ENCODE measurements around the gene SHISA7.
"Not testable (repeated sequence)": the region's sequence is repeated elsewhere in the genome, so short reads cannot be mapped to it uniquely, and the experiment has no call there.

The SHISA7 gene

DNA sequence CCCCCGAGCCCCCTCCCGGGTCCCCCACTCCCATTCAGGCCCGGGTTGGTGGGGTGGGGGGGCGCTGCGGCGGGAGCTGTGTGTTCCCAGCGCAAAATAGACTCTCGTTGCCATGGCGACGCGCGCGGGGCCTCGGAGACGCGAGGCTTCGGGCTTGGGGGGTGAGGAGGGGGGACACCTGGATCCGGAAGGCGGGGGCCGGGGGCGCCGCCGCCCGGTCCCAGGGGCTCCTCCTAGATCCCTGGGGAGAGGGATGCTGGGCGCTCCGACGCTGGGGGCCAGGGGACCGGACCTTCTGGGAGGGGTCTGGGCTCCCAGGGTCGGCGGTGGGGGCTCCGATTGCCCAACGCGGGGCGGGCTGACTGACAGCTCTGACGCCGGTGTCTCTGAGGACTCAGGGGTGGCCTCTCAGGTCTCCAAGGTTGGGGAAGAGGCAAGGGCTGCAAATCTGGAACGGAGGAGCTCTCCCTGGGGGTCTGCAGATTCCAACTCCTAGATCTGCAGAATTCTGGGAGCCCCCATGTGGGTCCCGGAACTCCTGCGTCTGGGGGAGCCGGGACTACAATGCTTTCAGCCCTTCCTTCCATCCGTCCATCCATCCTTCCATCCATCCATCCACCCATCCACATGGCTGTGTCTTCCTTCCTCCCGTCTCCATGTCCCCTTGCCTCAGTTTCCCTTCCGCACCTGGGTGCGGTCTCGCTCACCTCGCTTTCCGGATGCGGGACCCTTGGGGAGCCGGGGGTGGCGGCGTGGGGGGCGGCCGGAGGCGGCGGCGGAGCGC, 9.1 kb upstream of the SHISA7 start:
- FAIRE-seq (no peak), DNase-seq (ENCODE audit: insufficient read length, low spot score) (no peak)
- no peak for TF ChIP-seq POLR2A (IDR thresholded peaks at IDR 0.05; ENCODE audit: low read depth, low read length)

DNA sequence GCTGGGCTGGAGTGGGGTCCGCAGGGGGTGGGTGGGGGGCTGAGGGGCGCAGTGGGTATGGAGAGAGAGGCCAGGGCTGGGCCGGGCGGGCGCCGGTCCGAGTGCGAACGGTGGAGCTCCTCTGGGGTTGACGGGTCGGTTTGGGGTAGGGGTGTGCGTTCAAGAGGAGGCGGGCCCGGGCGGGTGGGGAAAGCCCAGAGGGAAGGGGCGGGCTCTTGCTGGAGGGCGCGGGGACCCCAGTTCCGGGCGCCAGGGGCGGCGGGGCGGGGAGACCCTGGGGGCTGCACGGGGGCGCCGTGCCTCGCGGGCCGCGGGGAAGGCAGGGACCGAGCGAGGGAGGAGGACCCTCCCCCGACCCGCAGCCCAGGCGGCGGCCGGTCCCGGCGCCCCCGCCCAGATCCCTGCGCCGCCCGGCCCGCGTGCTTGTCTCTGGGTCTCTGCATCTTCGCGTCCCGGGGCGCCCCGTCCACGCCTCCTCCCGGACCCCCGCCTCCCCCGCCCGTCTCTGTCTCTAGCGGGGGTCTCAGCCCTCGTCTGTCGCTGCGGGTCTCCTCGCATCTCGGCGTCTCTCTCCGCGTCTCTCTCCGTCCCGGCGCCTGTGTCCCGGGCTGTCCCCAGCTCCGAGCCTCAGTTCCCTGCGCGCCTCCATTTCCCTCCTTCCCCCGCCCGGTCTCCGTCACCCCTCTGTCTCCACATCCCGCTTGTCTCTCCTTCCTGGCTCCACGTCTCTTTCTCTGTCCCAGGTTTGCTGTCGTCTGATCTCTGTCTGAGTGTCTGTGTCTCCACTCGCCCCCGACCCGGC, 8.3 kb upstream of the SHISA7 start:
- no peak for TF ChIP-seq POLR2A (IDR thresholded peaks at IDR 0.05; ENCODE audit: low read depth, low read length)
- no peak for FAIRE-seq
- DNase-seq (ENCODE audit: insufficient read length, low spot score), result no peak

DNA sequence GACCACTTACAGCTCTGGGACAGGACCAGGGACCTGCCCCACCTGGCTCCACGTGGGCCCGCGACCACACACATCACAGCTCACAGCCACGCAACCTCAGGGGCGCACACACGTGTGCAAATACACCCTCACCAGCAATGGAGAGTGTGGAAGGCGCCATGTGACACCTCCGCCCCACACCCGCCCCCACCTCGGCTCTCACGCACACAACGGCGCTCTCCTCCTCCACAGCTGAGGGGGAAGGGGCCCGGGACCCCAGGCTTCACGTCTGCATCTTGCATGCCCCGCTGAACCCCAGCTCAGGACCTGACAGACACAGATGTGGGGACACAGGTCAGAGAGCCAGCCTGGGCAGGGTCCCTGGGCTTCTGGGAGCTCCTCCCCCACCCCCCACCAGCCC, 6.4 kb upstream of the SHISA7 start:
- DNase-seq (ENCODE audit: insufficient read length, low spot score), result no peak
- no peak for TF ChIP-seq POLR2A (IDR thresholded peaks at IDR 0.05; ENCODE audit: low read depth, low read length)
- FAIRE-seq, result no peak

DNA sequence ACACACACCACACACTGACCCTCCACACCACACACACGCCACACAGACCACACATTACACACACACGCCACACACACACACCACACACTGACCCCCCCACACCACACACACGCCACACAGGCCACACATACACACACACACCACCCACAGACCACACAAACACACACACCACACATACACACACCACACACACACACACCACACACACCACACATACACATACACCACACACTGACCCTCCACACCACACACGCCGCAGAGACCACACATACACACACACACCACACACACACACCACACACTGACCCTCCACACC, 5.0 kb upstream of the SHISA7 start:
- not testable (repeated sequence) for DNase-seq (ENCODE audit: insufficient read length, low spot score); FAIRE-seq

DNA sequence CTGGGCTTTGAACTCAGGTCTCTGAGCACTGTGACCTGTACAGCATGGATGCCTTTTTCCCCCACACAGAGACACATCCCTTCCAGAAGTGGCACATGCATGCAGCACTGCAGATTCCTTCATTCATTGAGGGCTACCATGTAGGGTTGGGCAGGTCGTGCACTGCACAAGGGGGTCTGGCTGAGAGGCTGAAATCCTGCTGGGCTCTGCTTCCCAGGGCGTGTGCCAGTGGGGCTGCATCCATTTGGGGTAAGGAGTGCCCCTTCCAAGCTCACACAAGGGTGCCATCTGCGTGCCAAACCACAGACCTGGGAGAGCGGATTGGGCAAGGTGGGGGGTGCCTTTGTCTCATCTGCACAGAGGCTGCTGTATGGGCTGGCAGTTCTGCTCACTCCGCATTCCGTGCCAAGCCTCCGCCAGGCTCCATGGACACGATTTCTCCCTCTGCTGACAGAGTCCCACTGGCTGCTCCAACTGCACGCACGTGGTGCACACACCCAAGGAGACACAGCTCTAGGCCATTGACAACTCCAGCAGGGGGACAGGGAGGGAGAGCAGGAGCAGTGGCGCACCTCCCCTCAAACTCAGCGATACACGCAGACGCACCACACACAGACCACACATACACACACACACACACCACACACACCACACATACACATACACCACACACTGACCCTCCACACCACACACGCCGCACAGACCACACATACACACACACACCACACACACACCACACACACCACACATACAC, 4.5 kb upstream of the SHISA7 start:
- no peak for FAIRE-seq
- DNase-seq (ENCODE audit: insufficient read length, low spot score), result peak; percentile 90
- TF ChIP-seq POLR2A (IDR thresholded peaks at IDR 0.05; ENCODE audit: low read depth, low read length), result no peak

DNA sequence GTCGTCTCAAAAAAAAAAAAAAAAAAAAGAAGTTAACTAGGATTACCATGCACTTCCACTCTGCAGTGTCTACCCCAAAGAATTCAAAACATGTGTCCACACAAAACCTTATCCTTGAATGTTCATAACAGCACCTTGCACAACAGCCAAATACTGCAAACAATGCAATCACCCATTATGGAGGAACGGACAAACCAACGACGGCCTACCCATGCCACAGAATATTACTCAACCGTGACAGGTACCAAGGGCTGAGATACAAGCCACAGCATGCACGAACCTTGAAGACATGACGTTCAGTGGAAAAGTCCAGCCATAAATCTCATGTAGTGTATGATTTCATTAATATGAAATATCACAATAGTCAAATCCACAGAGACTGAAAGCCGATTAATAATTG, 3.0 kb upstream of the SHISA7 start:
- DNase-seq (ENCODE audit: insufficient read length, low spot score) (no peak), FAIRE-seq (no peak)
- no peak for TF ChIP-seq POLR2A (IDR thresholded peaks at IDR 0.05; ENCODE audit: low read depth, low read length)

DNA sequence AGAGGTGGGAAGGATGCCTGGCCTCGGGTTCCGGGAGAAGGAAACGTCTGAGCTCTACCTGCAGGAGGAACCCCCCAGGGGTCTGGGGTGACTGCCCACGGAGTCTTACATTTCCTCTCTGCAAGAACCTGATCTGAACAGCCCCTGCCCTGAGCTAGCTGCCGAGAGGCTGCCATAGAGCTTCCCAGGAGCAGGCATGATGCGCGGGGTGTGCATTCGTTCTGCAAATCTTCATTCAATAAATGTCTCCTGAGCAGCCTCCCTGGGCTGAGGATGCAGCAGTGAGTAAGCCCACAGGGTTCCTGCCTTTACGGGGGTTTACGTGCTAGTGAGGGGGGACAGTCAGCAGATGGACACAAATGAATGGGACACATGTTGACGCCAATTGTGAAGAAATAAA, 1.5 kb upstream of the SHISA7 start:
- TF ChIP-seq POLR2A (IDR thresholded peaks at IDR 0.05; ENCODE audit: low read depth, low read length), result no peak
- DNase-seq (ENCODE audit: insufficient read length, low spot score) (no peak), FAIRE-seq (no peak)

DNA sequence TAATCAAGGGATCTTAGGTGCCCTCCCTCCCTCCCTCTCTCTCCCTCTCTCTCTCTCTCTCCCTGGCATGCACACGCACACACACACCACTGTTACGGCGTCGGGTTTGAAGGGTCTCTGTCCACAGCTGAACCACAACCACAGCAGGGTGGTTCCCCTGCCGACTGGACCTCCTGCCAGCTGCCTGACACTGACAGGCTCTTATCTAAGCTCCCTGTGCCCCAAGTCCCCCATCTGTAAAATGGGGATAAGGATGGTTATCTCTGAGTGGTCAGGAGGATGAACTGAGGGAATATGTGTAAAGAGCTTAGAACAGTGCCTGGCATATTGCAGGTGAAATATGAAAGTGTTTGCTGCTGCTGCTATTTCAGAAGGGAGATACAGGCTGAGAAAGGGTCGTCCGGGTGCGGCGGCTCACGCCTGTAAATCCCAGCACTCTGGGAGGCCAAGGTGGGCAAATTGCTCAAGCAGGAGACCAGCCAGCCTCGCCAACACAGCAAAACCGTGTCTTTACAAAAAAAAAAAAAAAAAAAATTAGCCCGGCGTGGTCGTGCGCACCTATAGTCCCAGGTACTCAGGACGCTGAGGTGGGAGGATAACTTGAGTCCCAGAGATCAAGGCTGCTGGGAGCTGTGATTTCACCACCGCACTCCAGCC, 852 bp upstream of the SHISA7 start:
- FAIRE-seq (no peak), DNase-seq (ENCODE audit: insufficient read length, low spot score) (no peak)
- TF ChIP-seq POLR2A (IDR thresholded peaks at IDR 0.05; ENCODE audit: low read depth, low read length), result no peak

DNA sequence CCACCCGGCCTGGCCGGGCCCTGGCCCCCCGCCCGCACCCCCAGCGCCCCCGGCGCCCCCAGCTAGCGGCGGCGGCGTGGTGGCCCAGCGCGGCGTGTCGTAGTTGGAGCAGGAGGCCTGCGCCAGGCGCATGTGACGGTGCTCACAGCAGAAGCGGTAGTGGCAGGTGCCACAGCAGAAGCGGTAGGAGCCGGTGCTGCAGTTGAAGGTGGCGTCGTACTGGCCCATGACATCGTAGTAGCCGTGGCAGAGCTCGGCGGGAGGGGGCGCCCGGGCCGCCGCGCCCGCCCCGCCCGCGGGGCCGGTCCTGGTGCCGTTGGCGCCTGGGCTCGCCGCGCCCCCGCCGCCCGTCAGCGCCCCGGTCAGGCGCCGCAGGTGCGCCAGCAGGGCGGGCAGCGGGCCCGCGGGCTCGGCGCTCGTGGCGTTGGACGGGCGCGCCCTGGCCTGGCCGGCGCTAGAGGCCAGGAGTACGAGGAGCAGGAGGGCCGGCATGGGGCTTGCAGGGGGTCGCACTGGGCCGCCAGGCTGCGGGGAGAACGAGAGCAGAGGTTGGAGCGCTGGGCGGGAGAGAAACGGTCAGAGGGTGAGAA, 633 bp downstream of the SHISA7 start:
- no peak for DNase-seq (ENCODE audit: insufficient read length, low spot score)
- no peak for TF ChIP-seq POLR2A (IDR thresholded peaks at IDR 0.05; ENCODE audit: low read depth, low read length)
- FAIRE-seq, result no peak

DNA sequence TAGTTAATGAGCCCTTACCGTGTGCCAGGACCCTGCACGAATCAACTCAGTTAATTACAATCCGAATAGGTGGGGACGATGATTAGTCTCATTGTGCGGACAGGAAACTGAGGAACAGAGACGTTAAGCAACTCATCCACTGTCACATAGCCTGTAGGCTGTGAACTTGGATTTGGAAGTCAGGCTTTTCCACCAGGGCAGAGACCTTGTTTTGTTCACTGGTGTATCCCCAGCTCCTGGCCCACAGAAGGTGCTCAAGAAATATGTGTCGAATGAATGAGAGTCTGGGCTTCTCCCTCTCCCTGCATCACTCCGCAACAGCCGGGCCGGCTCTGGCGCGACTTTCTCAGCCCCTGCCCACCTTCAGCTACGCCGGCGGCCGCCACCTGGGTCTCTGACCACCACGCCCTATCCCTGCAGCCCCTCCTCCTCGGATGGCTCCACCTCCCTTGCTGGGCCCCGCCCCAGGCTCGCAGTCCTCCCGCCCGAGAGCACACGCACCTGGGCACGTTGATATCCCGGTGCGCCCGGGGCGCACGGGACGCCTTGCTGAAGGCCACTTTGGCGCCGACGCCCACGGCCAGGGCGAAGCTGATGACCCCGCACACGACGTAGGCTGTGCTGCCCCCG, 1.3 kb downstream of the SHISA7 start:
- no peak for TF ChIP-seq POLR2A (IDR thresholded peaks at IDR 0.05; ENCODE audit: low read depth, low read length)
- FAIRE-seq (no peak), DNase-seq (ENCODE audit: insufficient read length, low spot score) (no peak)

DNA sequence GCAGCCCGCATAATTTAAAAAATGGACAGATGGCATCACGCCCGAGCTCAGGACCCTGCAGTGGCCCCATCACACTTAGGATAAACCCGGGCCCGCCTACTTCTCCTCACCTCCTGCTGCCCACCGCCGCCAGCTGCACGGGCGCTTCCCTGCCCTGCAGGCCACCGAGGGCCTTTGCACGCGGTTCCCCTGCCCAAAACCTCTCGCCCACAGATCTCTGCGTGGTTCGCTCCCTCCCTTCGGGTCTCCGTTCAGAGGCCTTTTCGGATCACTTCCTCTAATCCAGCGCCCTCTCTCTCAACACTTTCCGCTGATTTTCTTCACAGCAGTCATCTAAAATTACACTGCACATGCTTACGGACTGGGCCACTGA, 1.8 kb downstream of the SHISA7 start:
- DNase-seq (ENCODE audit: insufficient read length, low spot score), result no peak
- TF ChIP-seq POLR2A (IDR thresholded peaks at IDR 0.05; ENCODE audit: low read depth, low read length), result no peak
- no peak for FAIRE-seq

DNA sequence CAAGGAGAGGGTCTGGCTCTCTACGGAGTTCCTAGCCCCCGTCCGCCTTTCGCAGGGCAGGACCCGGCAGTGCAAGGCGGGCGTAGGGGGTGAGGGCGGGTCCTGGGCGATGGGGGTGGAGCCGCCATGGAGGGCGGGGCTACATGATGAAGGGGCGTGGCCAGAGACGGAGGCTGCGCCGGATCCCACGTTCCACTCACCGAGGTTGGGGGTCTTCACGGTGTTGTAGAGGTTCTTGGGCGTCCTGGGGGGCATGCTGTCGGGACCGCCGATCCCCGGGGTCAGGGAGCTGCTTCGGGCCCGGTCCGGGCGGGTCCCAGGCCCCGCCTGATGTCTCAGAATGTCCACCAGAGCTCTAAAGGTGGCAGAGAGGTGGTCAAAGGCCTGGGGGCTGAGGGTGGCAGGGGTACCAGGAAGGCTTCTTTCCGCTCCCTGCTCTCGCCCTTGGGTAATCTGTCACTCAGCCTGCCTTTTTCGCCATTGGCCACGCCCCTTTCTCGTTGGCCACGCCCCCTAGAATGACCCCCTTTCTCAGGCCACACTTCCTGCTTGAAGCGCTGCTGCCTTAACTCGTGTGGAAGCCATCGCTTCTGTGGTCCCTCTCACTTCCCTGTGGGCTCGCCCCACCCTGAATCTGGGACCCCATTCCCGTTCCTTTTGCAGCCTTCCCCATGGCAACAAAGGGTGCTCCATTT, 2.5 kb downstream of the SHISA7 start:
- DNase-seq (ENCODE audit: insufficient read length, low spot score) (no peak), FAIRE-seq (no peak)
- TF ChIP-seq POLR2A (IDR thresholded peaks at IDR 0.05; ENCODE audit: low read depth, low read length), result no peak

DNA sequence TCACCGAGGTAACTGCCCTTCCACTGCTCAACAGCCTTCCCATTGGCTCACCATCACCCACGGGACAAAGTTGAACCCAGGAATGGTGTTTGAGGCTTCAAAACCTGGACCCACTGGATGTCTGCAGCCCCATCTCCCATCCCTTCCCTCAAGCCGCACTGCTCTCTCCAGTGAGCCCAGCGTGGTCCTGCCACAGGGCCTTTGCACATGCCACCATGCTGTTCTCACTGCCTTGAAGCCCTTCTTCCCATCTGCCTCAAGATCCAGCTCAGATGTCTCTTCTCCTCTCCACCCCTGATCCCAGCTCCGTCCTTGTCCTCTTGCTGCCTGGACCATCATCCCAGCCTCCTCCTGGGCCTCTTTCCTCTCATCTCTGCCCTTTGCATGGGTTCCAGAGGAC, 4.0 kb downstream of the SHISA7 start:
- no peak for FAIRE-seq
- no peak for DNase-seq (ENCODE audit: insufficient read length, low spot score)
- TF ChIP-seq POLR2A (IDR thresholded peaks at IDR 0.05; ENCODE audit: low read depth, low read length), result no peak
